Measurements from ENCODE around the gene KMT5B.

Gene KMT5B

DNA sequence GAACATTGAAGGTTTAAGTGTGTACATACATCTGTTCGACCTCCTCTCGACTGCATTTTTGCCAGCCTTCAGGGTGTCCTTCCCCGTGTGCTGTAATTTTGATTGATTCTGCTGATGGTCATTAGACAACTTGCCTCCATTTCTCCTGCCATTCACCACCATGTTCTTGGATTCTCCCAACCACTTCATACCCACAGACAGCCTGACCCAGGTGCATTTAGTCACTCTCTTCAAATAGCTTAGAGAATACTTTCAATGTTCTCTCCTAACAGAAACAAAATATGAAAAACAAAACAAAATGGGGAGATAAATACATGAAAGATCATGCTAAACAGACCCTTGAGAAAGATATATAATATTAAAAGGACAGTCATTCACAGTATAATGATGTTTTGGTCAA is 23.2 kb downstream of the KMT5B start:
- Histone ChIP-seq H3K36me3 (ENCODE audit: insufficient read depth, low read length) (peaks cover 31% of the 10 kb centered on the region), H3K9me3 (ENCODE audit: insufficient read depth, low read depth, low read length) (no peaks in the 10 kb centered on the region), H3K9ac (ENCODE audit: low read depth, low read length, poor library complexity, severe bottlenecking) (no peak overlapping the region), H3F3A (ENCODE audit: low read depth) (no peaks in the 10 kb centered on the region), H3K79me2 (ENCODE audit: insufficient read depth, low read length) (peaks cover 90% of the 10 kb centered on the region), H3K4me2 (ENCODE audit: low read depth, low read length, poor library complexity, severe bottlenecking) (no peak overlapping the region), H2AFZ (ENCODE audit: low read length) (no peak overlapping the region), H3K27me3 (ENCODE audit: insufficient read depth, low read length, poor library complexity, severe bottlenecking) (no peaks in the 10 kb centered on the region), H3K4me1 (ENCODE audit: insufficient read depth, low read length, poor library complexity, severe bottlenecking) (peaks cover 5% of the 10 kb centered on the region), H4K20me1 (ENCODE audit: insufficient read depth, low read length, poor library complexity, severe bottlenecking) (peaks cover 71% of the 10 kb centered on the region), H3K4me3 (ENCODE audit: low read length, poor library complexity, severe bottlenecking) (no peak overlapping the region), H3K9me2 (replicated peaks; ENCODE audit: low read depth, low read length) (no peaks in the 10 kb centered on the region)
- TF ChIP-seq, protein P1, sequence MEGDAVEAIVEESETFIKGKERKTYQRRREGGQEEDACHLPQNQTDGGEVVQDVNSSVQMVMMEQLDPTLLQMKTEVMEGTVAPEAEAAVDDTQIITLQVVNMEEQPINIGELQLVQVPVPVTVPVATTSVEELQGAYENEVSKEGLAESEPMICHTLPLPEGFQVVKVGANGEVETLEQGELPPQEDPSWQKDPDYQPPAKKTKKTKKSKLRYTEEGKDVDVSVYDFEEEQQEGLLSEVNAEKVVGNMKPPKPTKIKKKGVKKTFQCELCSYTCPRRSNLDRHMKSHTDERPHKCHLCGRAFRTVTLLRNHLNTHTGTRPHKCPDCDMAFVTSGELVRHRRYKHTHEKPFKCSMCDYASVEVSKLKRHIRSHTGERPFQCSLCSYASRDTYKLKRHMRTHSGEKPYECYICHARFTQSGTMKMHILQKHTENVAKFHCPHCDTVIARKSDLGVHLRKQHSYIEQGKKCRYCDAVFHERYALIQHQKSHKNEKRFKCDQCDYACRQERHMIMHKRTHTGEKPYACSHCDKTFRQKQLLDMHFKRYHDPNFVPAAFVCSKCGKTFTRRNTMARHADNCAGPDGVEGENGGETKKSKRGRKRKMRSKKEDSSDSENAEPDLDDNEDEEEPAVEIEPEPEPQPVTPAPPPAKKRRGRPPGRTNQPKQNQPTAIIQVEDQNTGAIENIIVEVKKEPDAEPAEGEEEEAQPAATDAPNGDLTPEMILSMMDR (conservative IDR thresholded peaks at IDR 0.05; ENCODE audit: low read length): no peak
- no peak for TF ChIP-seq EZH2phosphoT487 (IDR thresholded peaks at IDR 0.05; ENCODE audit: borderline replicate concordance)

DNA sequence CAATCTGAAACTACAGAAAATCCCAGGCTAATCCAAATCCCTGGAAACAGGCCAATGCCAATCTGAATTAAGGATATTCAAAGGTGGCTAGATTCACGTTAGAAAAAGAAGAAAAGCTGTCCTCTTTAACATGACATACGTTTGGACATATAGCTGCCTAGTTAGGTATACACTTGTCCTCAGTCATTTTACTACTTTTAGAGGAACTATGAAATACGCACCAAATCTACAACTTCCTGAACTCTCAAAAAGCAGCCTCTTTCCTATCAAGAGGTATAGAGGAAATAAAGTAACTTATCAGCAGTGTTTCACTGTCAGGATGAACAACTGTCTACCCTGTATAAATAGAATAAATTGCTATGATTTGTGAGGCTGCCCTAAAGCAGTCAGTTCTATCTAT is 24.0 kb downstream of the KMT5B start:
- Histone ChIP-seq H3K4me1 (ENCODE audit: insufficient read depth, low read length, poor library complexity, severe bottlenecking) (peaks cover 5% of the 10 kb centered on the region), H4K20me1 (ENCODE audit: insufficient read depth, low read length, poor library complexity, severe bottlenecking) (peaks cover 63% of the 10 kb centered on the region), H3K79me2 (ENCODE audit: insufficient read depth, low read length) (peaks cover 82% of the 10 kb centered on the region), H3K4me2 (ENCODE audit: low read depth, low read length, poor library complexity, severe bottlenecking) (no peak overlapping the region), H3K27me3 (ENCODE audit: insufficient read depth, low read length, poor library complexity, severe bottlenecking) (no peaks in the 10 kb centered on the region), H3F3A (ENCODE audit: low read depth) (no peaks in the 10 kb centered on the region), H3K36me3 (ENCODE audit: insufficient read depth, low read length) (peaks cover 40% of the 10 kb centered on the region), H3K9me3 (ENCODE audit: insufficient read depth, low read depth, low read length) (no peaks in the 10 kb centered on the region), H2AFZ (ENCODE audit: low read length) (no peak overlapping the region), H3K4me3 (ENCODE audit: low read length, poor library complexity, severe bottlenecking) (no peak overlapping the region), H3K9me2 (replicated peaks; ENCODE audit: low read depth, low read length) (no peaks in the 10 kb centered on the region), H3K9ac (ENCODE audit: low read depth, low read length, poor library complexity, severe bottlenecking) (no peak overlapping the region)
- TF ChIP-seq, protein P1 (conservative IDR thresholded peaks at IDR 0.05; ENCODE audit: low read length): no peak
- TF ChIP-seq EZH2phosphoT487 (IDR thresholded peaks at IDR 0.05; ENCODE audit: borderline replicate concordance): no peak

DNA sequence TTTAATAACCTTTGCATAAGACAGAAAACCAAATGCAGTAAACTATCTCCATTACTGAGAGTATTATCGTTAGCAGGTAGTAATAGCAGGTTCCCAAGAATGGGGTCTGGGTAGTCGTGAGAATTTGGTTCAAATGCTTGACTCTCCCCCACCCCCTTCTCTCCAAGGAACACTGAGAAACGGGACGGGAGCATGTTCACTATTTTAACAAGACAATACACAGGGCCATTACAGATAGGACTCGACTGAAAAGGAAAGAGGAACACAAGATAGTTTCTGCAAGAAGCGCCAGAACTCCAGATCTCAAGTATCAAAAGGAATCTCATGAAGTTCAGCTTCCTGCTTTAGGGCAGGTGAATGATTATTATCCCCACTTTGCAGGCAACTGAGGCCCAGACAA is 27.0 kb downstream of the KMT5B start:
- Histone ChIP-seq H3K79me2 (ENCODE audit: insufficient read depth, low read length) (peaks cover 51% of the 10 kb centered on the region), H3K27me3 (ENCODE audit: insufficient read depth, low read length, poor library complexity, severe bottlenecking) (no peaks in the 10 kb centered on the region), H3K9me3 (ENCODE audit: insufficient read depth, low read depth, low read length) (no peaks in the 10 kb centered on the region), H3K9me2 (replicated peaks; ENCODE audit: low read depth, low read length) (no peaks in the 10 kb centered on the region), H3K4me3 (ENCODE audit: low read length, poor library complexity, severe bottlenecking) (no peak overlapping the region), H2AFZ (ENCODE audit: low read length) (no peak overlapping the region), H3K4me1 (ENCODE audit: insufficient read depth, low read length, poor library complexity, severe bottlenecking) (peaks cover 5% of the 10 kb centered on the region), H3K36me3 (ENCODE audit: insufficient read depth, low read length) (peaks cover 67% of the 10 kb centered on the region), H3K9ac (ENCODE audit: low read depth, low read length, poor library complexity, severe bottlenecking) (no peak overlapping the region), H4K20me1 (ENCODE audit: insufficient read depth, low read length, poor library complexity, severe bottlenecking) (peaks cover 37% of the 10 kb centered on the region), H3K4me2 (ENCODE audit: low read depth, low read length, poor library complexity, severe bottlenecking) (no peak overlapping the region), H3F3A (ENCODE audit: low read depth) (no peaks in the 10 kb centered on the region)
- TF ChIP-seq, protein P1 (conservative IDR thresholded peaks at IDR 0.05; ENCODE audit: low read length): no peak
- no peak for TF ChIP-seq EZH2phosphoT487 (IDR thresholded peaks at IDR 0.05; ENCODE audit: borderline replicate concordance)
